IMR-90 (cell line): ENCODE measurements around the gene IL1R2. TPM values are rescaled to one million over a fixed set of nuclear protein-coding genes. Genes with fewer than 3 reads are reported as not detected.

ENCODE experiments used
- ATAC-seq: fragments of 200-7000 bp; cut with Tn5 transposase; 2 replicates; pipeline ENCODE4 v1.9.1; 2020; ENCODE audit warnings: low read depth, mild to moderate bottlenecking, moderate library complexity
- BruUV-seq: library from RNA; stranded (reverse); fragments of 400-500 nt; replicated peaks from 2 replicates; lab custom pipeline; 2021; lab: Mats Ljungman, UMichigan
- CTCF ChIA-PET: fragments of 300-600 bp; formaldehyde crosslinking; extraction: SDS; loops from one replicate; lab custom pipeline; 2021; ENCODE audit warnings: antibody characterized with exemption; lab: Yijun Ruan, JAX
- POLR2A ChIA-PET: fragments of 300-600 bp; sonication (Branson Sonifier 250); formaldehyde crosslinking; loops from one replicate; lab custom pipeline; 2022; ENCODE audit warnings: antibody characterized with exemption; ENCODE audit not compliant: unreplicated experiment; lab: Charles Lee
- DNase-seq: peaks from one replicate; pipeline ENCODE4 v3.0.0; 2013
- H2AFZ ChIP-seq: replicated peaks from 2 replicates; pipeline ENCODE3; 2013; ENCODE audit warnings: low read length, mild to moderate bottlenecking; ENCODE audit not compliant: poor library complexity
- H2AK5ac ChIP-seq: 2 replicates; pipeline ENCODE4 v1.6.1; 2013; ENCODE audit warnings: low read depth, low read length, inconsistent platforms
- H2AK9ac ChIP-seq: replicated peaks from 2 replicates; pipeline ENCODE3; 2013; ENCODE audit warnings: mild to moderate bottlenecking, low read depth, low read length, moderate library complexity; ENCODE audit not compliant: poor library complexity
- H2BK120ac ChIP-seq: 2 replicates; pipeline ENCODE4 v1.6.1; 2013; ENCODE audit warnings: low read depth, low read length, inconsistent platforms
- H2BK15ac ChIP-seq: 3 replicates; pipeline ENCODE4 v1.6.1; 2013; ENCODE audit warnings: low read depth, low read length, inconsistent platforms
- H2BK20ac ChIP-seq: 2 replicates; pipeline ENCODE4 v1.6.1; 2013; ENCODE audit warnings: low read depth, mild to moderate bottlenecking, inconsistent platforms, low read length, moderate library complexity
- H2BK5ac ChIP-seq: 2 replicates; pipeline ENCODE4 v1.6.1; 2013; ENCODE audit warnings: mild to moderate bottlenecking, low read depth, low read length, inconsistent platforms; ENCODE audit not compliant: poor library complexity, severe bottlenecking
- H3K14ac ChIP-seq: replicated peaks from 2 replicates; pipeline ENCODE4 v1.6.1; 2013; ENCODE audit warnings: low read depth, low read length, inconsistent platforms
- H3K18ac ChIP-seq: 2 replicates; pipeline ENCODE4 v1.6.1; 2013; ENCODE audit warnings: low read depth, low read length, control low read depth
- H3K23ac ChIP-seq: 2 replicates; pipeline ENCODE4 v1.6.1; 2013; ENCODE audit warnings: low read depth, low read length, inconsistent platforms
- H3K27ac ChIP-seq: 2 replicates; pipeline ENCODE4 v1.5.1; 2013; ENCODE audit warnings: mild to moderate bottlenecking, control low read depth, low read length; ENCODE audit not compliant: insufficient read depth
- H3K27me3 ChIP-seq: 2 replicates; pipeline ENCODE4 v1.6.1; 2013; ENCODE audit warnings: low read length; ENCODE audit not compliant: control insufficient read depth, insufficient read depth
- H3K36me3 ChIP-seq: 2 replicates; pipeline ENCODE4 v1.6.1; 2013; ENCODE audit warnings: low read length, mixed read lengths; ENCODE audit not compliant: control insufficient read depth, insufficient read depth
- H3K4ac ChIP-seq: 2 replicates; pipeline ENCODE4 v1.6.1; 2013; ENCODE audit warnings: low read depth, low read length, inconsistent platforms
- H3K4me1 ChIP-seq: 2 replicates; pipeline ENCODE4 v1.6.1; 2013; ENCODE audit warnings: low read length, mixed read lengths; ENCODE audit not compliant: control insufficient read depth, insufficient read depth
- H3K4me2 ChIP-seq: 2 replicates; pipeline ENCODE4 v1.6.1; 2013; ENCODE audit warnings: low read depth, mild to moderate bottlenecking, control low read depth, low read length, moderate library complexity
- H3K4me3 ChIP-seq: 2 replicates; pipeline ENCODE4 v1.5.1; 2013; ENCODE audit warnings: low read depth, mild to moderate bottlenecking, control low read depth, low read length, moderate library complexity; ENCODE audit not compliant: insufficient read depth
- H3K56ac ChIP-seq: 2 replicates; pipeline ENCODE4 v1.6.1; 2013; ENCODE audit warnings: low read length, inconsistent platforms; ENCODE audit not compliant: insufficient read depth; ENCODE audit errors: extremely low read depth
- H3K79me1 ChIP-seq, 2 experiments: 2 replicates each; pipeline ENCODE4 v1.6.1; 2013; ENCODE audit warnings: low read length in 2 of 2, inconsistent platforms in 1 of 2, low read depth in 1 of 2
- H3K9ac ChIP-seq: 2 replicates; pipeline ENCODE4 v1.6.1; 2013; ENCODE audit warnings: low read depth, low read length, control low read depth
- H3K9me1 ChIP-seq: 2 replicates; pipeline ENCODE4 v1.6.1; 2013; ENCODE audit warnings: low read length, inconsistent platforms; ENCODE audit not compliant: insufficient read depth
- H3K9me3 ChIP-seq: 2 replicates; pipeline ENCODE4 v1.6.1; 2013; ENCODE audit warnings: low read length; ENCODE audit not compliant: control insufficient read depth, insufficient read depth
- H4K20me1 ChIP-seq: 2 replicates; pipeline ENCODE4 v1.6.1; 2013; ENCODE audit warnings: low read length, inconsistent platforms; ENCODE audit not compliant: insufficient read depth
- H4K5ac ChIP-seq: 2 replicates; pipeline ENCODE4 v1.6.1; 2013; ENCODE audit warnings: mild to moderate bottlenecking, low read depth, low read length, control low read depth
- H4K8ac ChIP-seq, 2 experiments: 2 replicates each; pipeline ENCODE4 v1.6.1; 2013; ENCODE audit warnings: low read depth in 2 of 2, low read length in 2 of 2, control low read depth in 1 of 2, inconsistent platforms in 1 of 2
- H4K91ac ChIP-seq: 2 replicates; pipeline ENCODE4 v1.6.1; 2013; ENCODE audit warnings: low read depth, low read length, inconsistent platforms; ENCODE audit not compliant: insufficient read depth
- BHLHE40 ChIP-seq: fragments of 150-350 bp; IDR thresholded peaks from 2 replicates; pipeline ENCODE4 v1.6.1; 2016; ENCODE audit warnings: mild to moderate bottlenecking, low read depth, low read length
- CEBPB ChIP-seq: IDR thresholded peaks from 2 replicates; pipeline ENCODE4 v1.6.1; 2012; ENCODE audit warnings: low read depth, low read length, improper control_type of control experiment
- CHD1 ChIP-seq: IDR thresholded peaks from 2 replicates; pipeline ENCODE4 v1.6.1; 2012; ENCODE audit warnings: low read depth, low read length, improper control_type of control experiment
- CTCF ChIP-seq: conservative IDR thresholded peaks from 2 replicates; pipeline ENCODE4 v1.5.1; 2012; ENCODE audit warnings: mild to moderate bottlenecking, low read depth, low read length, improper control_type of control experiment
- ELK1 ChIP-seq: fragments of 150-350 bp; IDR thresholded peaks from 2 replicates; pipeline ENCODE4 v1.6.1; 2016; ENCODE audit warnings: low read depth, mild to moderate bottlenecking, low read length, moderate library complexity, borderline replicate concordance
- FOS ChIP-seq: fragments of 150-350 bp; IDR thresholded peaks from 2 replicates; pipeline ENCODE4 v1.6.1; 2016; ENCODE audit warnings: low read depth, low read length
- MAFK ChIP-seq: IDR thresholded peaks from 2 replicates; pipeline ENCODE4 v1.6.1; 2012; ENCODE audit warnings: low read depth, low read length, improper control_type of control experiment
- MAZ ChIP-seq: IDR thresholded peaks from 2 replicates; pipeline ENCODE4 v1.6.1; 2012; ENCODE audit warnings: low read depth, mild to moderate bottlenecking, low read length, improper control_type of control experiment, moderate library complexity, borderline replicate concordance
- MXI1 ChIP-seq: IDR thresholded peaks from 2 replicates; pipeline ENCODE4 v1.6.1; 2012; ENCODE audit warnings: low read depth, mild to moderate bottlenecking, low read length, moderate library complexity, borderline replicate concordance
- NFE2L2 ChIP-seq: fragments of 150-350 bp; IDR thresholded peaks from 2 replicates; pipeline ENCODE4 v1.6.1; 2016; ENCODE audit warnings: low read depth, mild to moderate bottlenecking, low read length
- POLR2A ChIP-seq: IDR thresholded peaks from 2 replicates; pipeline ENCODE4 v1.6.1; 2012; ENCODE audit warnings: mild to moderate bottlenecking, low read depth, low read length
- RAD21 ChIP-seq: IDR thresholded peaks from 2 replicates; pipeline ENCODE4 v1.6.1; 2012; ENCODE audit warnings: low read length, improper control_type of control experiment
- RCOR1 ChIP-seq: IDR thresholded peaks from 2 replicates; pipeline ENCODE4 v1.6.1; 2012; ENCODE audit warnings: mild to moderate bottlenecking, low read length, improper control_type of control experiment; ENCODE audit not compliant: insufficient replicate concordance
- RFX5 ChIP-seq: IDR thresholded peaks from 2 replicates; pipeline ENCODE4 v1.8.0; 2012; ENCODE audit warnings: low read depth, mild to moderate bottlenecking, low read length, moderate library complexity
- SMC3 ChIP-seq: fragments of 150-350 bp; IDR thresholded peaks from 2 replicates; pipeline ENCODE4 v1.6.1; 2016; ENCODE audit warnings: low read depth, mild to moderate bottlenecking, antibody characterized with exemption, low read length, moderate library complexity
- USF2 ChIP-seq: fragments of 150-350 bp; IDR thresholded peaks from 2 replicates; pipeline ENCODE4 v1.6.1; 2017; ENCODE audit warnings: mild to moderate bottlenecking, antibody characterized with exemption, low read length, low read depth
- dilution Hi-C: fragments of 300-500 bp; cut with HindIII; formaldehyde crosslinking; loops from one replicate; pipeline ENCODE4 v1.14.3; 2018; ENCODE audit warnings: low sequenced_read_pairs; ENCODE audit not compliant: unreplicated experiment
- in situ Hi-C: fragments of 300-500 bp; cut with MboI; formaldehyde crosslinking; loops from 3 replicates; pipeline ENCODE4 v1.14.3; 2019; ENCODE audit warnings: low sequenced_read_pairs, inconsistent platforms, mixed read lengths
- intact Hi-C: fragments of 100-400 bp; cut with micrococcal nuclease; formaldehyde crosslinking; loops from 2 replicates; pipeline ENCODE4 v1.10.0; 2022
- polyA plus RNA-seq, 3 experiments: library from polyadenylated mRNA; depleted of rRNA; stranded (reverse); fragments of >200 nt; gene quantifications; 2 replicates each; pipeline ENCODE4 v1.2.3, GENCODE V29; 2012; ENCODE audit warnings: low replicate concordance in 1 of 3
- total RNA-seq: library from RNA; depleted of rRNA; stranded (reverse); fragments of >200 nt; gene quantifications from 2 replicates; pipeline ENCODE4 v1.2.3, GENCODE V29; 2012

The IL1R2 gene
- total and polyA plus RNA-seq, 2 of the 4 experiments (the other 2 are of a cell fraction) = not detected

GRCh38 chr2:102029952-102030351 is 38.2 kb downstream of the IL1R2 start:
- H2AK9ac ChIP-seq = no peak overlapping the region
- no peaks in the 10 kb centered on the region for H3K36me3 ChIP-seq
- no peaks in the 10 kb centered on the region; a peak in 1 of 4 replicates for H3K79me1 ChIP-seq
- no peak overlapping the region for H3K4me3 ChIP-seq
- H2AFZ ChIP-seq = no peak overlapping the region
- H3K4me1 ChIP-seq = peaks cover 29% of the 10 kb centered on the region
- intact Hi-C loops = loop anchor here (5.0 kb wide), 1 partner anchor 72 kb away; no protein-coding TSS in a partner anchor
- no peak overlapping the region for H2BK15ac ChIP-seq
- no peaks in the 10 kb centered on the region for H4K20me1 ChIP-seq
- H3K9me1 ChIP-seq = peaks cover 26% of the 10 kb centered on the region
- no peak overlapping the region for H3K27ac ChIP-seq
- no TSS peak for BruUV-seq
- in situ Hi-C loops = loop anchor here (10.0 kb wide), 1 partner anchor 115 kb away; the partner anchor contains the start of gene IL1R1
- no peak overlapping the region for H3K9ac ChIP-seq
- H3K4ac ChIP-seq = no peak overlapping the region
- H3K56ac ChIP-seq = no peak overlapping the region
- no peak overlapping the region for H3K23ac ChIP-seq
- no peak overlapping the region for H3K18ac ChIP-seq
- H4K5ac ChIP-seq = no peak overlapping the region
- TF ChIP-seq ELK1 (no peak), USF2 (no peak), POLR2A (no peak), BHLHE40 (no peak), MAFK (no peak), CHD1 (no peak), RFX5 (no peak), RCOR1 (no peak), CTCF (no peak), CEBPB (no peak), SMC3 (no peak), FOS (no peak), RAD21 (no peak), NFE2L2 (no peak), MXI1 (no peak), MAZ (no peak)
- DNase-seq (no peak), ATAC-seq (no peak)
- no peak overlapping the region for H2BK120ac ChIP-seq
- CTCF ChIA-PET = no interaction called here
- H3K9me3 ChIP-seq = no peaks in the 10 kb centered on the region
- H4K91ac ChIP-seq = no peak overlapping the region
- H3K4me2 ChIP-seq = no peak overlapping the region
- no peaks in the 10 kb centered on the region for H3K27me3 ChIP-seq
- dilution Hi-C loops = no loop called here
- H2BK20ac ChIP-seq = no peak overlapping the region
- H2AK5ac ChIP-seq = no peak overlapping the region
- H4K8ac ChIP-seq = no peak overlapping the region
- no peak overlapping the region for H2BK5ac ChIP-seq
- POLR2A ChIA-PET = no interaction called here
- 0 out of 2 replicates have a peak overlapping the region, but pooled peaks have one; percentile 12 for H3K14ac ChIP-seq
